ENCODE measurements around the gene SORCS3. TPM values are rescaled to one million over a fixed set of nuclear protein-coding genes. Genes with fewer than 3 reads are reported as not detected.

The SORCS3 gene
- total RNA-seq, 2 donors from 2014 or later: 0.68 TPM; not detected in 1

DNA sequence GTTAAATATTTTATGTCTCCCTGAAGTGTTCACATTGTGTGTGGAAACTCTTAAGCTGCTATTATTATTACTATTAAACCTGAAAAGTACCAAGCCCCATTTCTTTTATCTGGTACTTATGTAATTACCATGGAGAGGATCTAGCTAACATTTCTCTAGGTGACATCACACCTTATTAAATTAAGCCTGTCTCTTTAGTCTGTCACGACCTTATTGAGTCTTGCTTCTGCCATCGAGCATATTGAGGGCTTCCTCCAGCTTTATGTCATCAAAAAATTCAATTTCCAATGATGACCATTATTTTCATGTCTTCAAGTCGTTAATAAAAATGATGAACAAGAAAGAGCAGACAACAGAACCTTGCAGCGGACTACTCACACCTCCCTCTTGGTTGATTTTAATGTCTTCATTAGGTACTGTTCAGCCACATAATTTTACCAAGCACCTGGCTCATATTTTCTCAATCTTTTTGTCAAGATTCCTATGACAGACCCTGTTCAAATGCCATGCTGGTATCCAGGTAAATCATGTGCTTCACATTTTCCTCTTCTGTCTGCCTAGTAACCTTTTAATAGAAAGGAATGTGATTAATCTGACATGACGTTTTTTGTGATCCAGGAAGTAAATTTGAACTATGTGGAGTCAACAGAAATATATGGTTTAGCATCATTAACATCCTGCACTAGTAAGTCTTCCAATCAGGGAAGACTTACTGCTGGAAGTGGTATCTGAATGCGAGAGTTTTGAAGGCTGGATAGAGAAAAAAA is 556.7 kb downstream of the SORCS3 start:
- Mint-ChIP-seq H3K27ac (no peak overlapping the region), H3K4me3 (no peak overlapping the region), H3K9me3 (no peaks in the 10 kb centered on the region), H3K27me3 (ENCODE audit: insufficient read depth) (peaks cover 68% of the 10 kb centered on the region), H3K36me3 (ENCODE audit: low read depth) (no peaks in the 10 kb centered on the region), H3K4me1 (peaks cover 27% of the 10 kb centered on the region)
- H3K9me3 ChIP-seq (ENCODE audit: control insufficient read depth, low read length): no peaks in the 10 kb centered on the region
- 79 to 81% methylated on average over 3 to 6 of the region's 6 CpGs for WGBS, 2 experiments (ENCODE audit: insufficient coverage in 1 of 2, insufficient read length in 1 of 2)
- no peaks in the 10 kb centered on the region for H3K36me3 ChIP-seq (ENCODE audit: control insufficient read depth, insufficient read depth, low read length)
- DNase-seq: no peak
- H3K27me3 ChIP-seq (ENCODE audit: control insufficient read depth, insufficient read depth, low read length, poor library complexity, severe bottlenecking): peaks cover 65% of the 10 kb centered on the region
- TF ChIP-seq, protein P1, sequence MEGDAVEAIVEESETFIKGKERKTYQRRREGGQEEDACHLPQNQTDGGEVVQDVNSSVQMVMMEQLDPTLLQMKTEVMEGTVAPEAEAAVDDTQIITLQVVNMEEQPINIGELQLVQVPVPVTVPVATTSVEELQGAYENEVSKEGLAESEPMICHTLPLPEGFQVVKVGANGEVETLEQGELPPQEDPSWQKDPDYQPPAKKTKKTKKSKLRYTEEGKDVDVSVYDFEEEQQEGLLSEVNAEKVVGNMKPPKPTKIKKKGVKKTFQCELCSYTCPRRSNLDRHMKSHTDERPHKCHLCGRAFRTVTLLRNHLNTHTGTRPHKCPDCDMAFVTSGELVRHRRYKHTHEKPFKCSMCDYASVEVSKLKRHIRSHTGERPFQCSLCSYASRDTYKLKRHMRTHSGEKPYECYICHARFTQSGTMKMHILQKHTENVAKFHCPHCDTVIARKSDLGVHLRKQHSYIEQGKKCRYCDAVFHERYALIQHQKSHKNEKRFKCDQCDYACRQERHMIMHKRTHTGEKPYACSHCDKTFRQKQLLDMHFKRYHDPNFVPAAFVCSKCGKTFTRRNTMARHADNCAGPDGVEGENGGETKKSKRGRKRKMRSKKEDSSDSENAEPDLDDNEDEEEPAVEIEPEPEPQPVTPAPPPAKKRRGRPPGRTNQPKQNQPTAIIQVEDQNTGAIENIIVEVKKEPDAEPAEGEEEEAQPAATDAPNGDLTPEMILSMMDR (conservative IDR thresholded peaks at IDR 0.05): no peak
- no peak overlapping the region for H3K4me3 ChIP-seq (ENCODE audit: low read length)
- no peak overlapping the region for H3K27ac ChIP-seq (ENCODE audit: low read depth, low read length)
- no peak overlapping the region for H3K9ac ChIP-seq (ENCODE audit: extremely low read depth, low read length, poor library complexity, severe bottlenecking)
- H3K4me1 ChIP-seq (ENCODE audit: control insufficient read depth, insufficient read depth, low read length): peaks cover 3% of the 10 kb centered on the region

DNA sequence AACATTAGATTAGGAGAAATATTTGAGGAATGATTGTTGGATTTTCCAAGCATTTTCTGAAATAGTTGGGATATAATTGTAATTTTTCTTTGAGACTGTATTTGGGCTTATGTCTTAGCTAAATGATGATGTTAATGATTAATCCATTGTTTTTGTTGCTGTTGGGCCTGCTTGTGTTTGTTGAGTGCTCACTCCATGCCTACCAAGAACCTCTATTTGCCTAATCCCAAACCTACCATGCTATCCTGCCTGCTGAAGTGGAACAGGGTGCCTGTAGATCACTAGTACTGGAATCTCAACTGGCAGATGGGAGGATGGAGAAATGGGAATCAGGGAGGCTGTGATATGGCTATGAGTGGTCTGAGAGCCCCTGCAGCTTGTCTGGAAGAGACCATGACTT is 565.5 kb downstream of the SORCS3 start:
- DNase-seq: no peak

DNA sequence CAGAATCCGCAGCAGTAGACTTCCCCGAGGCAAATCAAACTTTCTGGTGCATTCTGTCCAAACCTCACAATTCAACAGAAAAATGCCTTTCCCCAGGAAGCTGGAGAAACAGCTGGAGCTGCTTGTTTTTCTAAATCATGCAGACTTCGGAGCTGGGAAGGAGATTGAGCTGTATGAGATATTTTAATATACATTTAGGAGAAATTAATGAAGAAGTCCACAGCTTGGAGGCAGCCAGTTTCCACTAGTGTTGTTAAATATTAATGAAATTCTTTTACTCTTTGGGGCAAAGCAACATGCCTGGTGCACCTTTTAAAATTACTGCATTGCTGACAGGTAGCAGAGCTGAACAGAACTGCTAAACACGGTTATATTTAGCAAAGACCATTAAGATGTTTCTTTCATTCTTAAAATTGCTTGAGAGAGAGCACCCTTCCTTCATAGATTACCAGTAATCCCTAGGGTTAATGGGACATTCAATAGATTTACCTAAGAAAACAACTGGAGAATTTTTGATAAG is 566.4 kb downstream of the SORCS3 start:
- H3K9me3 ChIP-seq (ENCODE audit: control insufficient read depth, low read length): no peaks in the 10 kb centered on the region
- Mint-ChIP-seq H3K27me3 (ENCODE audit: insufficient read depth) (peaks cover 33% of the 10 kb centered on the region), H3K4me3 (no peak overlapping the region), H3K9me3 (no peaks in the 10 kb centered on the region), H3K27ac (no peak overlapping the region), H3K4me1 (no peaks in the 10 kb centered on the region), H3K36me3 (ENCODE audit: low read depth) (no peaks in the 10 kb centered on the region)
- no peaks in the 10 kb centered on the region for H3K36me3 ChIP-seq (ENCODE audit: control insufficient read depth, insufficient read depth, low read length)
- H3K9ac ChIP-seq (ENCODE audit: extremely low read depth, low read length, poor library complexity, severe bottlenecking): no peak overlapping the region
- H3K4me3 ChIP-seq (ENCODE audit: low read length): no peak overlapping the region
- no peaks in the 10 kb centered on the region for H3K4me1 ChIP-seq (ENCODE audit: control insufficient read depth, insufficient read depth, low read length)
- H3K27me3 ChIP-seq (ENCODE audit: control insufficient read depth, insufficient read depth, low read length, poor library complexity, severe bottlenecking): peaks cover 48% of the 10 kb centered on the region
- 40 to 85% methylated on average over 1 to 4 of the region's 4 CpGs for WGBS, 2 experiments (ENCODE audit: insufficient coverage in 1 of 2, insufficient read length in 1 of 2)
- H3K27ac ChIP-seq (ENCODE audit: low read depth, low read length): no peak overlapping the region
- no peak for DNase-seq
- TF ChIP-seq, protein P1 (conservative IDR thresholded peaks at IDR 0.05): no peak

More for the DNA sequence above, 565.5 kb downstream of the SORCS3 start:
- no peaks in the 10 kb centered on the region for H3K4me1 ChIP-seq (ENCODE audit: control insufficient read depth, insufficient read depth, low read length)
- no peaks in the 10 kb centered on the region for H3K36me3 Mint-ChIP-seq (ENCODE audit: low read depth)
- no peaks in the 10 kb centered on the region for H3K9me3 Mint-ChIP-seq
- H3K27ac Mint-ChIP-seq: no peak overlapping the region
- H3K4me3 Mint-ChIP-seq: no peak overlapping the region
- no peaks in the 10 kb centered on the region for H3K4me1 Mint-ChIP-seq
- H3K9me3 ChIP-seq (ENCODE audit: control insufficient read depth, low read length): no peaks in the 10 kb centered on the region
- no peaks in the 10 kb centered on the region for H3K36me3 ChIP-seq (ENCODE audit: control insufficient read depth, insufficient read depth, low read length)
- H3K27me3 Mint-ChIP-seq (ENCODE audit: insufficient read depth): peaks cover 37% of the 10 kb centered on the region
- H3K9ac ChIP-seq (ENCODE audit: extremely low read depth, low read length, poor library complexity, severe bottlenecking): no peak overlapping the region
- TF ChIP-seq, protein P1 (conservative IDR thresholded peaks at IDR 0.05): no peak
- peaks cover 54% of the 10 kb centered on the region for H3K27me3 ChIP-seq (ENCODE audit: control insufficient read depth, insufficient read depth, low read length, poor library complexity, severe bottlenecking)
- H3K27ac ChIP-seq (ENCODE audit: low read depth, low read length): no peak overlapping the region
- H3K4me3 ChIP-seq (ENCODE audit: low read length): no peak overlapping the region

Data from endodermal cell (in vitro differentiated cells).